Epidermal melanocyte (primary cell): ENCODE measurements around the gene MRPL28.
"Not testable (repeated sequence)": the region's sequence is repeated elsewhere in the genome, so short reads cannot be mapped to it uniquely, and the experiment has no call there.

Experiments
- DNase-seq: peaks from one replicate; pipeline ENCODE4 v3.0.0; 2011; ENCODE audit warnings: low spot score; ENCODE audit not compliant: insufficient read length

Gene MRPL28

GRCh38 chr16:370443-370842 lies at the start of gene MRPL28:
MRPL28 (minus strand) TSS chr16:370538; CDS start chr16:370218, 320 bp downstream.
- peak; percentile 100 for DNase-seq

GRCh38 chr16:415170-415498 lies 44.8 kb upstream of the MRPL28 start:
- not testable (repeated sequence) for DNase-seq

- no peak for DNase-seq
Observed at GRCh38 chr16:414395-415169, 44.2 kb upstream of the MRPL28 start.

- no peak for DNase-seq
Observed at GRCh38 chr16:411576-412265, 41.4 kb upstream of the MRPL28 start.

GRCh38 chr16:410516-411178 lies 40.3 kb upstream of the MRPL28 start:
- no peak for DNase-seq

- no peak for DNase-seq
Observed at GRCh38 chr16:407253-407652, 36.9 kb upstream of the MRPL28 start.

- DNase-seq: no peak
Observed at GRCh38 chr16:405548-406506, 35.5 kb upstream of the MRPL28 start.

GRCh38 chr16:404971-405486 lies 34.7 kb upstream of the MRPL28 start:
- DNase-seq: no peak

- DNase-seq: peak; percentile 92
Observed at GRCh38 chr16:401468-402348, 31.4 kb upstream of the MRPL28 start, which contains the start of gene DECR2. DECR2 (plus strand) TSS chr16:401885; CDS start chr16:401964, 79 bp downstream.

- no peak for DNase-seq
Observed at GRCh38 chr16:400061-400591, 29.8 kb upstream of the MRPL28 start.

- DNase-seq: no peak
Observed at GRCh38 chr16:399340-400019, 29.1 kb upstream of the MRPL28 start.

GRCh38 chr16:398561-399339 lies 28.4 kb upstream of the MRPL28 start:
- no peak for DNase-seq

- DNase-seq: peak; percentile 73
Observed at GRCh38 chr16:397736-398332, 27.5 kb upstream of the MRPL28 start.

GRCh38 chr16:397135-397661 lies 26.9 kb upstream of the MRPL28 start, which contains the start of gene NME4:
NME4 (plus strand) TSS chr16:397199; CDS start chr16:397223, 24 bp downstream.
- no peak for DNase-seq

- peak; percentile 82 for DNase-seq
Observed at GRCh38 chr16:396605-397004, 26.3 kb upstream of the MRPL28 start.

GRCh38 chr16:396199-396598 lies 25.9 kb upstream of the MRPL28 start:
- no peak for DNase-seq

GRCh38 chr16:392450-393030 lies 22.2 kb upstream of the MRPL28 start:
- no peak for DNase-seq
